ENCODE data around the gene CUL5. TPM values are rescaled to one million over a fixed set of nuclear protein-coding genes. Genes with fewer than 3 reads are reported as not detected.

CUL5 gene
- total RNA-seq, 1 donor from 2014 or later = 19.1 TPM

Other genes with a start within 250 kb of the CUL5 start
- gene SLC35F2, start 150.1 kb upstream of the CUL5 start, total RNA-seq = 0.78 TPM
- gene RAB39A, start 80.5 kb upstream of the CUL5 start, total RNA-seq = 0.58 TPM
- gene ACAT1, start 112.7 kb downstream of the CUL5 start, total RNA-seq = 373 TPM
- 5.4 TPM for gene NPAT, start 213.7 kb downstream of the CUL5 start, total RNA-seq
- gene ATM, start 214.2 kb downstream of the CUL5 start, total RNA-seq = 25.7 TPM

Data from left lobe of liver (tissue), 1 donor.